ENCODE measurements around the gene KAT8.

The KAT8 gene

GRCh38 chr16:31108794-31109558 is 8.5 kb upstream of the KAT8 start:
- Histone ChIP-seq H3K36me3 (ENCODE audit: control insufficient read depth in 2 of 2, insufficient read depth in 1 of 2, low read length in 2 of 2) (peaks cover 0 to 43% of the 10 kb centered on the region in 2 experiments; a peak in 1 of 3 replicates), H3K27ac (ENCODE audit: extremely low read depth, low read depth, low read length) (peak overlapping the region; percentile 76; the same call in 1 of the 2 replicates), H3K4me1 (ENCODE audit: control insufficient read depth, insufficient read depth, low read length) (no peaks in the 10 kb centered on the region; the same call in none of the 2 replicates), H3K9me3 (ENCODE audit: control insufficient read depth, insufficient read depth, low read depth, low read length) (no peaks in the 10 kb centered on the region), H3K4me3 (ENCODE audit: low read depth, low read length) (peak overlapping the region; percentile 94)
- POLR2A ChIA-PET: interaction anchor here (1.0 to 1.1 kb wide), 2 partner anchors 9 to 33 kb away, joined by 3 to 4 read pairs; partner anchors contain the start of gene KAT8
- TF ChIP-seq KLF9 (tag by site-specific recombination; IDR thresholded peaks at IDR 0.05; ENCODE audit: low read depth) (peak; percentile 10), ZNF704 (tag by site-specific recombination; IDR thresholded peaks at IDR 0.05) (no peak), ZNF549 (tag by site-specific recombination; IDR thresholded peaks at IDR 0.05) (no peak), ZBTB26 (tag by site-specific recombination; optimal IDR thresholded peaks at IDR 0.05) (no peak), PATZ1 (tag by site-specific recombination; IDR thresholded peaks at IDR 0.05) (peak; percentile 14; the same call in 1 of the 2 replicates)
- CTCF ChIA-PET: interaction anchor here (0.7 to 0.8 kb wide), 2 partner anchors 33 to 224 kb away, joined by 3 read pairs; no protein-coding TSS in a partner anchor

- no peak overlapping the region for H3K4me3 ChIP-seq (ENCODE audit: low read depth, low read length)
- POLR2A ChIA-PET: interaction anchor here (1.0 to 1.1 kb wide), 2 partner anchors 8 to 33 kb away, joined by 3 to 4 read pairs; partner anchors contain the start of gene KAT8
- CTCF ChIA-PET: interaction anchor here (0.5 to 0.8 kb wide), 2 partner anchors 32 to 224 kb away, joined by 3 to 4 read pairs; no protein-coding TSS in a partner anchor
- no peaks in the 10 kb centered on the region; the same call in none of the 2 replicates for H3K4me1 ChIP-seq (ENCODE audit: control insufficient read depth, insufficient read depth, low read length)
- H3K27ac ChIP-seq (ENCODE audit: extremely low read depth, low read depth, low read length): no peak overlapping the region
- TF ChIP-seq ZNF664 (tag by site-specific recombination; IDR thresholded peaks at IDR 0.05) (no peak), OVOL3 (tag by site-specific recombination; IDR thresholded peaks at IDR 0.05) (no peak)
- no peaks in the 10 kb centered on the region for H3K9me3 ChIP-seq (ENCODE audit: control insufficient read depth, insufficient read depth, low read depth, low read length)
- H3K36me3 ChIP-seq (ENCODE audit: control insufficient read depth in 2 of 2, insufficient read depth in 1 of 2, low read length in 2 of 2): peaks cover 0 to 43% of the 10 kb centered on the region in 2 experiments; a peak in 1 of 3 replicates
These were observed 7.8 kb upstream of the KAT8 start for GRCh38 chr16:31109622-31110021.

- no peak overlapping the region for H3K27ac ChIP-seq (ENCODE audit: extremely low read depth, low read depth, low read length)
- H3K4me3 ChIP-seq (ENCODE audit: low read depth, low read length): no peak overlapping the region
- CTCF ChIA-PET: interaction anchor here (0.5 to 0.8 kb wide), 2 partner anchors 32 to 223 kb away, joined by 3 to 4 read pairs; no protein-coding TSS in a partner anchor
- POLR2A ChIA-PET: interaction anchor here (1.0 to 1.1 kb wide), 2 partner anchors 7 to 32 kb away, joined by 3 to 4 read pairs; partner anchors contain the start of gene KAT8
- no peaks in the 10 kb centered on the region; the same call in none of the 2 replicates for H3K4me1 ChIP-seq (ENCODE audit: control insufficient read depth, insufficient read depth, low read length)
- H3K36me3 ChIP-seq (ENCODE audit: control insufficient read depth in 2 of 2, insufficient read depth in 1 of 2, low read length in 2 of 2): peaks cover 0 to 43% of the 10 kb centered on the region in 2 experiments; a peak in 1 of 3 replicates
- H3K9me3 ChIP-seq (ENCODE audit: control insufficient read depth, insufficient read depth, low read depth, low read length): no peaks in the 10 kb centered on the region
- TF ChIP-seq ZNF792 (tag by site-specific recombination; IDR thresholded peaks at IDR 0.05) (no peak), GFI1B (tag by site-specific recombination; IDR thresholded peaks at IDR 0.05) (no peak), MYNN (tag by site-specific recombination; IDR thresholded peaks at IDR 0.05; ENCODE audit: borderline replicate concordance) (no peak), ZNF184 (tag by site-specific recombination; IDR thresholded peaks at IDR 0.05) (no peak), ZNF514 (tag by site-specific recombination; IDR thresholded peaks at IDR 0.05) (no peak), ZNF155 (tag by site-specific recombination; IDR thresholded peaks at IDR 0.05) (no peak), ZNF639 (tag by site-specific recombination; IDR thresholded peaks at IDR 0.05) (no peak), ZNF362 (tag by site-specific recombination; IDR thresholded peaks at IDR 0.05) (no peak), CTCF (tag by site-specific recombination; IDR thresholded peaks at IDR 0.05) (no peak)
These were observed 7.1 kb upstream of the KAT8 start for GRCh38 chr16:31110106-31111034.

Measured in HEK293 (cell line).